ENCODE results near the gene IP6K3.

GRCh38 chr6:33729059-33729458 is 17.6 kb downstream of the IP6K3 start:
- no peak for TF ChIP-seq POLR2A (IDR thresholded peaks at IDR 0.05)
- TF ChIP-seq CTCF (IDR thresholded peaks at IDR 0.05): no peak
